NCI-H2196 (cell line): ENCODE measurements around the gene PRSS3.
"Not testable (repeated sequence)": the region's sequence is repeated elsewhere in the genome, so short reads cannot be mapped to it uniquely, and the experiment has no call there.

Experiments used
- DNase-seq: peaks from one replicate; lab custom pipeline; 2025; ENCODE audit not compliant: unreplicated experiment; lab: John Stamatoyannopoulos, UW

Gene PRSS3

GRCh38 chr9:33817327-33818166, 22.2 kb downstream of the PRSS3 start:
- peak; percentile 42 for DNase-seq

GRCh38 chr9:33818167-33818846, 22.9 kb downstream of the PRSS3 start:
- no peak for DNase-seq

- DNase-seq: no peak
These were observed 23.6 kb downstream of the PRSS3 start for GRCh38 chr9:33818847-33819500.

DNA sequence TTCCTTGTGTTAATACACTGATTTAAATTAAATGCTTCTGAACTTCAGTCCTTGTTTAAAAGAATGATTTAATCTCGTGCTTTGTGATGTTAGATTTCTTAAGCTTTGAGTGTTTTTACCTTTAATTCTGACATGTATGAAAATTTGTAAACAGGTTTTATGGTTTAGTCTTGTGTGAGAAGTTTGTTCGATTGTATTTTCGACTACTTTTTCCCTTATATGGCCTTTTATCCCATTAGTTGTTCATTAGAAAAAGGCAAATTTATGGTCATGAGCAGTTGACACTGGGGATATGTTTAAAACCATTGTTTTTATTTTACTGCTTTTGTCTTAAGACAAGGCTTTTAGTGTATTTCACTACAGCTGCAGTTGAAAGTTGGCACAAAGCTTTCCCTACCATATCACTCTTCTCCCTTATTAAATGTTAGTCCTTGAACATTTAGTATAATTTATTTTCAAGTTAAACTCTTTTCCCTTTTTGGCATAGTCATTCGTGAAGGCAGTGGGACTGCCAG, 24.9 kb downstream of the PRSS3 start:
- DNase-seq: no peak

DNA sequence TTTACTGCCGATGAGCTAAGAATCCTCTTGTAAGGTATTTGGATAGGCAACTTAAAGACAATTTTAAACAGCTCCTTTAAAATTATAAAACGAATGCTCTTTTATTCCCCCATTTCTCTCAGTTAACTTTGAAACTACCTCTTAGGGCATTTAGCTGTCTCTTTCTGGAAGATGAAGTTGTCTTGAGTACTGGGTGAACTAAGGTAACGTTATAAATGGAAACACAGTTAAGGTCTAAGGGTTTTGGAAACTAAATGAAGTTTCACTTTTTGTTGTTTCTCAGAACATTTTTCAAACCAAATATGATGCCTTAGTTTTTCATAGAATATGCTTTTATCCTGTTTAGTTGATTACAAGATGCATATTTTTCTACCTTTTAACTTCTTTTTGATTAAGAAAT, 28.4 kb downstream of the PRSS3 start:
- no peak for DNase-seq

DNA sequence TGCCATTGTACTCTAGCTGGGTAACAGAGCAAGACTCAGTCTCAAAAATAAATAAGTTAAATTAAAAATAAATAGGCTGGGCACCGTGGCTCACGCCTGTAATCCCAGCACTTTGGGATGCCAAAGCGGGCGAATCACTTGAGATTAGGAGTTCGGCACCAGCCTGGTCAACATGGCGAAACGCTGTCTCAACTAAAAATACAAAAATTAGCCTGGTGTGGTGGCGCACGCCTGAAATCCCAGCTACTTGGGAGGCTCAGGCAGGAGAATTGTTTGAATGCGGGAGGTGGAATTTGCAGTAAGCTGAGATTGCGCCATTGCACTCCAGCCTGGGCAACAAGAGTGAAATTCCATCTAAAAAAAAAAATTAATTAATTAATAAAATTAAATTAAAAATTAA, 31.9 kb downstream of the PRSS3 start:
- not testable (repeated sequence) for DNase-seq

DNA sequence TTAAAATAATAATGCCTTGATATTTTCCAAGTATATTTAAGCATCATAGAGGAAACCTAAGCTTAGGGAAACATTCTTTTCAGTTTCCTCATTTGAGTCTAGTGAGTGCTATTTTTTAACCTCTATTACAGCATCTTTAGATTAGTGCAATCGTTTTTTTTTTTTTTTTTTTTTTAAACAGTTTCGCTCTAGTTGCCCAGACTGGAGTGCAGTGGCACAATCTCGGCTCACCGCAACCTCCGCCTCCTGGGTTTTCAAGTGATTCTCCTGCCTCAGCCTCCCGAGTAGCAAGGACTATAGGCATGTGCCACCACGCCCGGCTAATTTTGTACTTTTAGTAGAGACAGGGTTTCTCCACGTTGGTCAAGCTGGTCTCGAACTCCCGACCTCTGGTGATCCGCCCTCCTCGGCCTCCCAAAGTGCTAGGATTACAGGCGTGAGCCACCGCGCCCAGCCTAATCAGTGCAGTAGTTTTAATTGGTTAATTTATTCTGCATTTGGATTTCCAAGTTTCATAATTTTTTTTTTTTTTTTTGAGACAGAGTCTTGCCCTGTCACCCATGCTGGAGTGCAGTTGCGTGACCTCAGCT, 34.4 kb downstream of the PRSS3 start:
- DNase-seq: not testable (repeated sequence)

DNA sequence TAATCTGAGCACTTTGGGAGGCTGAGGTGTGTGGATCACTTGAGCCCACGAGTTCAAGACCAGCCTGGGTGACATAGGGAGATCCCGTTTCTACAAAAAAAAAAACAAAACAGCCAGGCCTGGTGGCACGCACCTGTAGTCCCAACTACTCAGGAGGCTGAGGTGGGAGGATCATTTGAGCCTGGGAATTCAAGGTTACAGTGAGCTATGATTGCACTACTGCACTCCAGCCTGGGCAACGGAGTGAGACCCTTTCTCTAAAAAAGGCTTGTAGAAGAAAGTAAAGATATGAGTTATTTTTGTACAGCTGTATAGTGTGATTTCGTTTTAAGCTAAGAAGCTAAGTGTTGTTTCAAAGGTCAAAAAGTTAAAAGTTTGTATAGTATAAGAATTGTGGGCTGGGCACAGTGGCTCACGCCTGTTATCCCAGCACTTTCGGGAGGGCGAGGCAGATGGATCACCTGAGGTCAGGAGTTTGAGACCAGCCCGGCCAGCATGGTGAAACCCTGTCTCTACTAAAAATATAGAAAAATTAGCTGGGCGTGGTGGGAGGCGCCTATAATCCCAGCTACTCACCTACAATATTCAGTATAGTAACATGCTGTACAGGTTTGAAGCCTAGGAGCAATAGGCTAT, 40.4 kb downstream of the PRSS3 start:
- no peak for DNase-seq

DNA sequence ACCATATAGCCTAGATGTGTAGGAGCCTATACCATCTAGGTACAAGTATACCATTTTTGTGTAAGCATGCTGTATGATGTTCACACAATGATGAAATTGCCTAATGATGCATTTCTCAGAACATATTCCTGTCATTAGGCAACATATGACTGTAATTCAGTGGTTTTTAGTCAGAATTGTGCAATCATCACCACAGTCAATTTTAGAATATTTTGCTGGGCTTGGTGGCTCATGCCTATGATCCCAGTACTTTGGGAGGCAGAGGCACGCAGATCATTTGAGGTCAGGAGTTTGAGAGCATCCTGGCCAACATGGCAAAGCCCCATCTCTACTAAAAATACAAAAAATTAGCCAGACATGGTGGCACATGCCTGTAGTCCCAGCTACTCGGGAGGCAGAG, 40.9 kb downstream of the PRSS3 start:
- not testable (repeated sequence) for DNase-seq

GRCh38 chr9:33837138-33837537, 41.8 kb downstream of the PRSS3 start:
- no peak for DNase-seq

DNA sequence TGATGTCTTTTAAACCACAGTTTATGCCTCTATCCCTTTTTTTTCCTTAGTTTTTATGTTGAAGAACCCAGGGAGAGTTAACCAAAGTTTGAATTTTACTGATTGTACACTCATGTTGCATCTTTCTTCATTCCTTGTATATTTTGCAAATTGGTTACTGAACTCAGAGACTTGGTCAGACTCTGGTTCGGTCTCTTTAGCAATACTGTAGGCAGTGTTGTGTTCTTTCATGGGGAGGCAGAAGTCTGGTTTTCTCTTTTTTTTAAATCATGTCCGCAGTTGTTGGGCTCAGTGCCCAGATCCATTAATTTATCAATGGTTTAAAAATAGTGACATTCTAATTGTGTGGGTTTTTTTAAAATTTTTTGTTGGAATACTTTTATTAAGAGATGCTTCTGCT, 45.0 kb downstream of the PRSS3 start:
- no peak for DNase-seq

- no peak for DNase-seq
These were observed 48.1 kb downstream of the PRSS3 start for GRCh38 chr9:33843312-33843961.

DNA sequence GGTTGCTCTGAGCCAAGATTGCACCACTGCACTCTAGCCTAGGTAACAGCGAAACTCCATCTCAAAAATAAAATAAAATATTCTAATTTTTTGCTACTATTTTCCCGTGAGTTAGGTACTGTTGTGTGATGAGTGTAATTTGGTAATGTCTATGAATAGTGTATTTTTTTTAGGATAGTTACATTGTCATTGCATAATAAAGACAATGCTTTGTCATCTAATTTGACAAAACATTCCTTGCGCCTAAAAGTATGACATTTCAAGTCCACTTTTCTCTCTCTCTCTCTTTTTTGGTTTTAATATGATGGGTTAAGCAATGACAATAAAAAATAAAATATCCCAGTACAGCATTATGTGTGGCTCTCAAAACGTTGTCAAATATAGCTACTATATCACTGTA, 50.9 kb downstream of the PRSS3 start:
- DNase-seq: no peak

DNA sequence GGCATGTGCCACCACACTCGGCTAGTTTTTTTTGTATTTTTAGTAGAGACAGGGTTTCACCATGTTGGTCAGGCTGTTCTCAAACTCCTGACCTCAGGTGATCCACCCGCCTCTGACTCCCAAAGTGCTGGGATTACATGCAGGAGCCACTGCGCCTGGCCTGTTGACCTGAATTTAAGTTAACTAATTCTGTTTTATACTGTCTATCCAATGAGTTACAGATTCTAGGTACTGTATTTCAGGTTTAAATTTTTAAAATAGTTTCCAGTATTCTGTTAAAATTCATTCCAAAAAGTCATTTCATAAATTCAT, 52.5 kb downstream of the PRSS3 start:
- not testable (repeated sequence) for DNase-seq
